ENCODE measurements around the gene ADCY9.

ADCY9 gene

DNA sequence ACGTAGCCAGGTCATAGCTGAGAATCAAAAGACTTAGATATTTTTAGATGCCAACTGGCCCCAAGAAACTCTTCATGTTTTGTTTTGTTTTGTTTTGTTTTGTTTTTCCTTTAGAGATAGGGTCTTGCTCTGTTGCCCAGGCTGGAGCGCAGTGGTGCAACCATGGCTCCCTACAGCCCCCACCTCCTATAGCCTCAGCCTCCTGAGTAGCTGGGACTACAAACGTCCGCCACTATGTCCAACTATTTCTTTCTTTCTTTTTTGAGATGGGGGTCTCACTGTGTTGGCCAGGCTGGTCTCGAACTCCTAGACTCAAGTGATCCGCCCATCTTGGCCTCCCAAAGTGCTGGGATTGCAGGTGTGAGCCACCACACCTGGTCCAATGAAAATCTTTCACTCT lies 107.1 kb downstream of the ADCY9 start:
- DNase-seq (ENCODE audit: low read depth in 1 of 2, low spot score in 1 of 2), result no peak
- Histone ChIP-seq H3K4me3 (replicated peaks; ENCODE audit: insufficient read depth, low read length) (no peak overlapping the region), H3K27ac (replicated peaks) (no peak overlapping the region), H3K27me3 (ENCODE audit: insufficient read depth, poor library complexity, severe bottlenecking) (no peaks in the 10 kb centered on the region)
- no peak for TF ChIP-seq GABPA (IDR thresholded peaks at IDR 0.05; ENCODE audit: low read depth)
- no peak for TF ChIP-seq SPI1 (IDR thresholded peaks at IDR 0.05; ENCODE audit: borderline replicate concordance, low read depth)
- no peak for TF ChIP-seq POLR2AphosphoS5 (IDR thresholded peaks at IDR 0.05; ENCODE audit: low read depth)
- TF ChIP-seq, protein P1, sequence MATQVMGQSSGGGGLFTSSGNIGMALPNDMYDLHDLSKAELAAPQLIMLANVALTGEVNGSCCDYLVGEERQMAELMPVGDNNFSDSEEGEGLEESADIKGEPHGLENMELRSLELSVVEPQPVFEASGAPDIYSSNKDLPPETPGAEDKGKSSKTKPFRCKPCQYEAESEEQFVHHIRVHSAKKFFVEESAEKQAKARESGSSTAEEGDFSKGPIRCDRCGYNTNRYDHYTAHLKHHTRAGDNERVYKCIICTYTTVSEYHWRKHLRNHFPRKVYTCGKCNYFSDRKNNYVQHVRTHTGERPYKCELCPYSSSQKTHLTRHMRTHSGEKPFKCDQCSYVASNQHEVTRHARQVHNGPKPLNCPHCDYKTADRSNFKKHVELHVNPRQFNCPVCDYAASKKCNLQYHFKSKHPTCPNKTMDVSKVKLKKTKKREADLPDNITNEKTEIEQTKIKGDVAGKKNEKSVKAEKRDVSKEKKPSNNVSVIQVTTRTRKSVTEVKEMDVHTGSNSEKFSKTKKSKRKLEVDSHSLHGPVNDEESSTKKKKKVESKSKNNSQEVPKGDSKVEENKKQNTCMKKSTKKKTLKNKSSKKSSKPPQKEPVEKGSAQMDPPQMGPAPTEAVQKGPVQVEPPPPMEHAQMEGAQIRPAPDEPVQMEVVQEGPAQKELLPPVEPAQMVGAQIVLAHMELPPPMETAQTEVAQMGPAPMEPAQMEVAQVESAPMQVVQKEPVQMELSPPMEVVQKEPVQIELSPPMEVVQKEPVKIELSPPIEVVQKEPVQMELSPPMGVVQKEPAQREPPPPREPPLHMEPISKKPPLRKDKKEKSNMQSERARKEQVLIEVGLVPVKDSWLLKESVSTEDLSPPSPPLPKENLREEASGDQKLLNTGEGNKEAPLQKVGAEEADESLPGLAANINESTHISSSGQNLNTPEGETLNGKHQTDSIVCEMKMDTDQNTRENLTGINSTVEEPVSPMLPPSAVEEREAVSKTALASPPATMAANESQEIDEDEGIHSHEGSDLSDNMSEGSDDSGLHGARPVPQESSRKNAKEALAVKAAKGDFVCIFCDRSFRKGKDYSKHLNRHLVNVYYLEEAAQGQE (IDR thresholded peaks at IDR 0.05; ENCODE audit: insufficient replicate concordance, low read depth), result no peak
- TF ChIP-seq, protein P2, sequence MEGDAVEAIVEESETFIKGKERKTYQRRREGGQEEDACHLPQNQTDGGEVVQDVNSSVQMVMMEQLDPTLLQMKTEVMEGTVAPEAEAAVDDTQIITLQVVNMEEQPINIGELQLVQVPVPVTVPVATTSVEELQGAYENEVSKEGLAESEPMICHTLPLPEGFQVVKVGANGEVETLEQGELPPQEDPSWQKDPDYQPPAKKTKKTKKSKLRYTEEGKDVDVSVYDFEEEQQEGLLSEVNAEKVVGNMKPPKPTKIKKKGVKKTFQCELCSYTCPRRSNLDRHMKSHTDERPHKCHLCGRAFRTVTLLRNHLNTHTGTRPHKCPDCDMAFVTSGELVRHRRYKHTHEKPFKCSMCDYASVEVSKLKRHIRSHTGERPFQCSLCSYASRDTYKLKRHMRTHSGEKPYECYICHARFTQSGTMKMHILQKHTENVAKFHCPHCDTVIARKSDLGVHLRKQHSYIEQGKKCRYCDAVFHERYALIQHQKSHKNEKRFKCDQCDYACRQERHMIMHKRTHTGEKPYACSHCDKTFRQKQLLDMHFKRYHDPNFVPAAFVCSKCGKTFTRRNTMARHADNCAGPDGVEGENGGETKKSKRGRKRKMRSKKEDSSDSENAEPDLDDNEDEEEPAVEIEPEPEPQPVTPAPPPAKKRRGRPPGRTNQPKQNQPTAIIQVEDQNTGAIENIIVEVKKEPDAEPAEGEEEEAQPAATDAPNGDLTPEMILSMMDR (IDR thresholded peaks at IDR 0.05; ENCODE audit: insufficient read depth, low read length), result no peak

DNA sequence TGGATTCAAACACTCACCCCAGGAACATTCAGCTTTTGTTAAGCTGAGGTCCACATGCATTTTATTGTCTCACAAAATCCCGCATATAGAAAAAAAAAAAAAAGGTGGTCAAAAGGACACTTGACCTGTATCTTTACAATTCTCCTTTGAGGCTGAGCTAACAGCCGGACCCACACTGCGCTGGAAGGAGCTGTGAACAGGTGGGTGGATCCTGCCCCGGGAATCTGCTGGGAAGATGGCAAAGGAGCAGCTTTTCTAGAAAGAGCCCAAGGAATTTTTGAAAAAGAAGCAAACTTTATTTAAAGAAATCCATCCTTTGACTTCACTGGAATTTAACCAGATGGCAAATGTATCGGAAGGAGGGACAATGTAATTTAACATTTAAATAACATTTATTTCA lies 108.1 kb downstream of the ADCY9 start:
- TF ChIP-seq POLR2AphosphoS5 (IDR thresholded peaks at IDR 0.05; ENCODE audit: low read depth) (no peak), GABPA (IDR thresholded peaks at IDR 0.05; ENCODE audit: low read depth) (no peak), SPI1 (IDR thresholded peaks at IDR 0.05; ENCODE audit: borderline replicate concordance, low read depth) (no peak)
- TF ChIP-seq, protein P2 (IDR thresholded peaks at IDR 0.05; ENCODE audit: insufficient read depth, low read length), result no peak
- TF ChIP-seq, protein P1 (IDR thresholded peaks at IDR 0.05; ENCODE audit: insufficient replicate concordance, low read depth), result no peak

DNA sequence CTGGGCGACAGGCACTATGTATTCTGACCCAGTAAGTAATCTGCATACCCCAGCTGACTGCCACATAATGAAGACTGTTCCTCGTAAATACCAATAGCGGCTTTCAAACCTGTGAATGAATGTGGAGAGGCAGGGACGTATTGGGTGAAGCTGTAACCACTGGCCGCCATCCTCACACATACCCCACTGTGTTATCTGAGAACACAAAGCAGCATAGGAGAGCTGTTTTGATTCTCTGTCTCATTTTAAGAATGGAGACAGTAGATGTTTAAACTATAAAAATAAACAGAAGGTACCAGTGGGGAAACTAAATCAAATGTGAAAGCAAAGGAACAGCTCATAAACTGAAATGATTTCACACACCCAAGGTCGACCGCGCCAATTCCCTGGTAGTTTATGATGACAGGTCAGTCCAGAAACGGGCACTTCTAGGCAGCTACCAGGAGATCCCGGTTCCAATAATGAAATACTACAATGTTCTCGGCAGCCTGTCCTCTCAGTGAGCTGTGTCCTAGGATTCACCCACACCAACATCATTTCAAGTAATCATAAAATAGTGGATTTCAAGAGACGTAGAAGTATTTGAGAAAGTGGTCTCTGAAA lies 109.7 kb downstream of the ADCY9 start:
- TF ChIP-seq, protein P1 (IDR thresholded peaks at IDR 0.05; ENCODE audit: insufficient replicate concordance, low read depth), result no peak
- TF ChIP-seq POLR2AphosphoS5 (IDR thresholded peaks at IDR 0.05; ENCODE audit: low read depth) (no peak), GABPA (IDR thresholded peaks at IDR 0.05; ENCODE audit: low read depth) (no peak), SPI1 (IDR thresholded peaks at IDR 0.05; ENCODE audit: borderline replicate concordance, low read depth) (no peak)
- TF ChIP-seq, protein P2 (IDR thresholded peaks at IDR 0.05; ENCODE audit: insufficient read depth, low read length), result no peak
- Histone ChIP-seq H3K27me3 (ENCODE audit: insufficient read depth, poor library complexity, severe bottlenecking) (no peaks in the 10 kb centered on the region), H3K4me3 (replicated peaks; ENCODE audit: insufficient read depth, low read length) (no peak overlapping the region), H3K27ac (replicated peaks) (no peak overlapping the region)
- no peak for DNase-seq (ENCODE audit: low read depth in 1 of 2, low spot score in 1 of 2)

More for the DNA sequence above, 108.1 kb downstream of the ADCY9 start:
- no peak overlapping the region for H3K4me3 ChIP-seq (replicated peaks; ENCODE audit: insufficient read depth, low read length)
- H3K27ac ChIP-seq (replicated peaks), result no peak overlapping the region
- no peak for DNase-seq (ENCODE audit: low read depth in 1 of 2, low spot score in 1 of 2)
- no peaks in the 10 kb centered on the region for H3K27me3 ChIP-seq (ENCODE audit: insufficient read depth, poor library complexity, severe bottlenecking)
